ENCODE measurements around the gene C1orf198. TPM values are rescaled to one million over a fixed set of nuclear protein-coding genes. Genes with fewer than 3 reads are reported as not detected.

C1orf198 gene
- total RNA-seq, 1 experiment from 2014 or later = 20.5 TPM

DNA sequence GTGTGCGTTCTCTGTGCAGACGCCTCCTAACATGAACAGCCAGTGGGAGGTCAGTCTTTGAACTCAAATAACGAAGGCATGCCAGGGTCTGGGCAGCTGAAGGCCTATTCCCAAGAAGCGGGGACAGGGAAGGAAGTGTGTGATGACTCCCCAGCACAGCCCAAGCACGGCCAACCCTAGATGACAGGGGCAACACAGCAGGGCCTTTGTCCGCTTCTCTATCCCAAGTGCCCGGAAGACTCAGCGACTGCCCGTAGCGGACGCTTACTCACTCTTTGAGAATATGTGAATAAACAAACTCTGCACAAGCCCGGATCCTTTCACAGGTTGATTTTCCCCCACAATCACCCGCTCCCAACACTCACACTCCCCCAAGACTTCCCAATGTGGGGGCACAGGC, 11.2 kb downstream of the C1orf198 start:
- H3K79me2 ChIP-seq (ENCODE audit: low read depth) = peaks cover 22% of the 10 kb centered on the region
- no peaks in the 10 kb centered on the region; the same call in none of the 2 replicates for H3K36me3 ChIP-seq (ENCODE audit: low read depth)
- no peaks in the 10 kb centered on the region for H3K9me3 ChIP-seq (ENCODE audit: insufficient read depth, low read depth)
- H3K4me1 ChIP-seq (replicated peaks; ENCODE audit: insufficient read depth) = no peaks in the 10 kb centered on the region
- CTCF ChIA-PET = no interaction called here
- no peak overlapping the region for H2AFZ ChIP-seq
- no peak for DNase-seq
- no TSS peak for BruUV-seq (replicated peaks)
- H3K27me3 ChIP-seq (ENCODE audit: insufficient read depth, low read depth) = no peaks in the 10 kb centered on the region
- no peak overlapping the region for H3K27ac ChIP-seq
- no peak for TF ChIP-seq EZH2 (IDR thresholded peaks at IDR 0.05; ENCODE audit: low read depth)
- TF ChIP-seq, protein P1, sequence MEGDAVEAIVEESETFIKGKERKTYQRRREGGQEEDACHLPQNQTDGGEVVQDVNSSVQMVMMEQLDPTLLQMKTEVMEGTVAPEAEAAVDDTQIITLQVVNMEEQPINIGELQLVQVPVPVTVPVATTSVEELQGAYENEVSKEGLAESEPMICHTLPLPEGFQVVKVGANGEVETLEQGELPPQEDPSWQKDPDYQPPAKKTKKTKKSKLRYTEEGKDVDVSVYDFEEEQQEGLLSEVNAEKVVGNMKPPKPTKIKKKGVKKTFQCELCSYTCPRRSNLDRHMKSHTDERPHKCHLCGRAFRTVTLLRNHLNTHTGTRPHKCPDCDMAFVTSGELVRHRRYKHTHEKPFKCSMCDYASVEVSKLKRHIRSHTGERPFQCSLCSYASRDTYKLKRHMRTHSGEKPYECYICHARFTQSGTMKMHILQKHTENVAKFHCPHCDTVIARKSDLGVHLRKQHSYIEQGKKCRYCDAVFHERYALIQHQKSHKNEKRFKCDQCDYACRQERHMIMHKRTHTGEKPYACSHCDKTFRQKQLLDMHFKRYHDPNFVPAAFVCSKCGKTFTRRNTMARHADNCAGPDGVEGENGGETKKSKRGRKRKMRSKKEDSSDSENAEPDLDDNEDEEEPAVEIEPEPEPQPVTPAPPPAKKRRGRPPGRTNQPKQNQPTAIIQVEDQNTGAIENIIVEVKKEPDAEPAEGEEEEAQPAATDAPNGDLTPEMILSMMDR (conservative IDR thresholded peaks at IDR 0.05) = no peak
- H3K4me3 ChIP-seq = no peak overlapping the region
- H3F3A ChIP-seq (ENCODE audit: insufficient read depth, low read depth) = no peaks in the 10 kb centered on the region
- no peaks in the 10 kb centered on the region for H4K20me1 ChIP-seq (ENCODE audit: insufficient read depth)
- POLR2A ChIA-PET (ENCODE audit: unreplicated experiment) = no interaction called here
- intact Hi-C loops (cut with micrococcal nuclease; ENCODE audit: unreplicated experiment) = no loop called here
- H3K9me2 ChIP-seq (ENCODE audit: insufficient read depth) = no peaks in the 10 kb centered on the region; the same call in 1 of the 2 replicates
- H3K4me2 ChIP-seq = no peak overlapping the region

DNA sequence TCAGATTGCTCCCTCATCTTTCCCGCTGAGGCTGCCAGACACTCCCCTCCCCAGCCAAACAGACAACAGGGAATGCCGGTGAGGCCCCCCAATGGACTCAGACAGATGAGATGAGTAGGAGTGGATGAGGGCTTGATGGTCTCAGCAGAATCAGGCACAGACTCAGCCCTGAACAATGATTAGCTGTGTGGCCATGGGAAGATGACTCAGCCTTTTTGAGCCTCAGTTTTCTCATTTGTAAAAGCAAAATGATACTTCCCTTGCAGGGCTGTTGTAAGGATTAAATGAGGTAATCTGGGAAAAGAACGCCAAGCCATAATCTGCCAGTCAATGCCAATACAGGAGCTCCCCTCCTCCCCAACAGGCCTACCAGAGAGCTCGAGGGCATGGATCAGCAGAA, 12.4 kb downstream of the C1orf198 start:
- Histone ChIP-seq H3K4me3 (no peak overlapping the region), H3F3A (ENCODE audit: insufficient read depth, low read depth) (no peaks in the 10 kb centered on the region), H2AFZ (no peak overlapping the region), H3K4me1 (replicated peaks; ENCODE audit: insufficient read depth) (no peaks in the 10 kb centered on the region), H3K27me3 (ENCODE audit: insufficient read depth, low read depth) (no peaks in the 10 kb centered on the region), H3K79me2 (ENCODE audit: low read depth) (peaks cover 10% of the 10 kb centered on the region), H3K9me2 (ENCODE audit: insufficient read depth) (no peaks in the 10 kb centered on the region; the same call in 1 of the 2 replicates), H3K27ac (no peak overlapping the region), H4K20me1 (ENCODE audit: insufficient read depth) (no peaks in the 10 kb centered on the region), H3K9me3 (ENCODE audit: insufficient read depth, low read depth) (no peaks in the 10 kb centered on the region), H3K4me2 (no peak overlapping the region), H3K36me3 (ENCODE audit: low read depth) (no peaks in the 10 kb centered on the region; the same call in none of the 2 replicates)
- TF ChIP-seq, protein P1 (conservative IDR thresholded peaks at IDR 0.05) = no peak
- no peak for TF ChIP-seq EZH2 (IDR thresholded peaks at IDR 0.05; ENCODE audit: low read depth)
- intact Hi-C loops (cut with micrococcal nuclease; ENCODE audit: unreplicated experiment) = no loop called here
- BruUV-seq (replicated peaks) = no TSS peak
- ChIA-PET POLR2A (ENCODE audit: unreplicated experiment) (no interaction called here), CTCF (no interaction called here)
- DNase-seq = no peak

DNA sequence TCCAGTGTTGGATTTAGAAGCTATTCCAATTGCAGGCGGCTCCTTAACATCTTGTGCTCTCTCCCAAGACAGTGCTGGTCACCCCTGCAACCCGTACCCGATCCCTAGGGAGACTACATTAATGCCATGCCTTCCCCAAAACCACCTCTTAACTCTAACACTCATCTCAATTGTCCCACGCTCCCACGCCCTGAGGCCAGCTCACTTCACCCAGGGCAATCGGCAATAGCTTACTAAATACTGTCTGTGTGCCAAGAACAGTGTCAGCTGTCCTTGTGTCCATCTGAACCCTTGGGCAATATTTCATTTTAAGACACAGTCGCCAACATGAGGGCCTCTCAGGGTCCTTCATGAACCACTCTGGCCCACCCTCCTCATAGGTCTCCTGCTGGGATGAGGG, 13.9 kb downstream of the C1orf198 start:
- H2AFZ ChIP-seq = no peak overlapping the region
- CTCF ChIA-PET = no interaction called here
- TF ChIP-seq, protein P1 (conservative IDR thresholded peaks at IDR 0.05) = no peak
- no peak for TF ChIP-seq EZH2 (IDR thresholded peaks at IDR 0.05; ENCODE audit: low read depth)
- POLR2A ChIA-PET (ENCODE audit: unreplicated experiment) = no interaction called here
- no peaks in the 10 kb centered on the region for H4K20me1 ChIP-seq (ENCODE audit: insufficient read depth)
- no peaks in the 10 kb centered on the region for H3F3A ChIP-seq (ENCODE audit: insufficient read depth, low read depth)
- H3K4me1 ChIP-seq (replicated peaks; ENCODE audit: insufficient read depth) = no peaks in the 10 kb centered on the region
- no TSS peak for BruUV-seq (replicated peaks)
- no peak for DNase-seq
- no peaks in the 10 kb centered on the region; the same call in none of the 2 replicates for H3K36me3 ChIP-seq (ENCODE audit: low read depth)
- intact Hi-C loops (cut with micrococcal nuclease; ENCODE audit: unreplicated experiment) = no loop called here
- H3K27ac ChIP-seq = no peak overlapping the region
- no peak overlapping the region for H3K4me3 ChIP-seq
- H3K9me3 ChIP-seq (ENCODE audit: insufficient read depth, low read depth) = no peaks in the 10 kb centered on the region
- no peaks in the 10 kb centered on the region for H3K27me3 ChIP-seq (ENCODE audit: insufficient read depth, low read depth)
- H3K79me2 ChIP-seq (ENCODE audit: low read depth) = no peaks in the 10 kb centered on the region; the same call in 1 of the 2 replicates
- H3K4me2 ChIP-seq = no peak overlapping the region
- no peaks in the 10 kb centered on the region for H3K9me2 ChIP-seq (ENCODE audit: insufficient read depth)
